Measurements from ENCODE around the gene GRK5.
A peak's percentile ranks its signal among the peaks of the same experiment; 100 is the strongest.

The GRK5 gene

DNA sequence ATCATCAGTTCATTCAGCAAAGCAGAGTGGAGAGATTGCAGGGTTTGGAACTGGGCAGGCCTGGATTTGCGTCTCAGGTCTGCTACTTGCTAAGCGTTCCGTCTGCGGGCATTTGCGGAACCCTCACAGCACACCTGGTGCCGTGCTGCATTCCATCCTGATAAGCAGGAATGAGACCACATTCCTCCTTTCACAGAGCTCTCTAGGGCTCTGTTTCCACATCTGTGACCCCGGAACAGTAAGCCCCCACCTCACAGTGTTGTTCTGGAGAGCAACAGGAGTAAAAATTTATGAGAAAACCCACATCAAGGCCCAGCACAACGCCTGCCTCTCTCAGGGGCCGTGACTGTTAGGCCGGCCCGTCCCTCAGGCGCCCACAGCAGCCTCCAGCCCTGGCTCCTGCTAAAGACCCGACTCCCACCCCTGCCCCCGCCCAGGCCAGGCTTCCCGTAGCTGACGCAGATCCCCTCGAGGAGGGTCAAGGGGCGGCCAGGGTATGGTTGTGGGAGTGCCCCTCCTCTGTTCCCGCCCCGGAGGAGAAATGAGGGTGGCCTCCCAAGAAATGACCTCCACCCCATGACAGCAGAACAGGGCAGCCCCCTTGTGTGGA lies 206.2 kb downstream of the GRK5 start:
- no peaks in the 10 kb centered on the region for H3K79me2 ChIP-seq (ENCODE audit: control insufficient read depth, insufficient read depth, low read length)
- peak; percentile 86 for DNase-seq
- peak overlapping the region; percentile 64 for H3K27ac ChIP-seq (ENCODE audit: low read depth, low read length)
- no peak overlapping the region for H2BK120ac ChIP-seq (ENCODE audit: low read depth, low read length)
- no CpG with 5 or more reads among the region's 20 CpGs for WGBS (ENCODE audit: extremely low coverage, insufficient coverage, low lambda C conversion rate)
- no peak overlapping the region for H4K8ac ChIP-seq (ENCODE audit: low read depth, low read length)
- H3K4ac ChIP-seq (ENCODE audit: low read depth, low read length) = no peak overlapping the region
- no peak overlapping the region for H2AK5ac ChIP-seq (ENCODE audit: low read length)
- no peaks in the 10 kb centered on the region for H3K79me1 ChIP-seq (ENCODE audit: low read length)
- H3K9ac ChIP-seq (ENCODE audit: low read length) = no peak overlapping the region
- H4K5ac ChIP-seq (ENCODE audit: low read length) = peak overlapping the region; percentile 3
- H3K56ac ChIP-seq (ENCODE audit: low read length) = peak overlapping the region; percentile 70
- no peak overlapping the region for H3K4me2 ChIP-seq (ENCODE audit: low read length)
- H3K23ac ChIP-seq (ENCODE audit: low read length) = peak overlapping the region; percentile 66
- no peak overlapping the region for H3K4me3 ChIP-seq (ENCODE audit: low read length)
- peaks cover 7% of the 10 kb centered on the region for H3K4me1 ChIP-seq (ENCODE audit: control insufficient read depth, low read depth, low read length)
- no peaks in the 10 kb centered on the region for H3K36me3 ChIP-seq (ENCODE audit: control insufficient read depth, insufficient read depth, low read length)
- peak overlapping the region; percentile 20 for H2BK5ac ChIP-seq (ENCODE audit: low read length)
- no peaks in the 10 kb centered on the region for H3K27me3 ChIP-seq (ENCODE audit: insufficient read depth, low read length, poor library complexity)
- no peak overlapping the region for H2BK15ac ChIP-seq (replicated peaks; ENCODE audit: low read depth)
- H3K18ac ChIP-seq (ENCODE audit: low read length) = no peak overlapping the region

DNA sequence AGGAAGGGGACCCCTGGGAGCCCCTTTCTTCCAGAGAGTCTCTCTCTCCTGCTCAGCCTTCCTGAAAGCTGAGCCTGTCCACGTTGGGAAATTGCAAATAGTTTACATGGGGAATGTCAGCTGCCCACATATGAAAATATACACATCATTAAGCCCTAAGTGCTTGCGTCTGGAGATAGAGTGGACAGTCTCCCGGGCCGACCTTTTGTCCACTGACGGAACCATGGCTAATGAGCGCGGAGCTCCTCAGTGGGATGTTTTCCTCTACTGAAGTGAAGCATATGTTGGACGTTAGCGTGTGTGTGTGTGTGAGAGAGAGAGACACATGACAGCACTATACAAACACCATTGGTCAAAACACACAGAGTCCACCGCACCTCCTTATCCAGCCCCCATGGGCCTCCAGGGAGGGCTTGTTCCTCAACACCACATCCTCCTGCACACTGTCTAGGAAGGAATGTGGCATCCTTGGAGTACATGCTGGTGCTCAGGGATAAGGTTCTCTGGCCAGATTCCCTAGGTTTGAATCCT lies 206.8 kb downstream of the GRK5 start:
- H3K27me3 ChIP-seq (ENCODE audit: insufficient read depth, low read length, poor library complexity) = no peaks in the 10 kb centered on the region
- H3K18ac ChIP-seq (ENCODE audit: low read length) = no peak overlapping the region
- H2BK120ac ChIP-seq (ENCODE audit: low read depth, low read length) = no peak overlapping the region
- H3K4me1 ChIP-seq (ENCODE audit: control insufficient read depth, low read depth, low read length) = peaks cover 7% of the 10 kb centered on the region
- H3K4me2 ChIP-seq (ENCODE audit: low read length) = no peak overlapping the region
- H3K9ac ChIP-seq (ENCODE audit: low read length) = no peak overlapping the region
- no peak overlapping the region for H4K8ac ChIP-seq (ENCODE audit: low read depth, low read length)
- no peak overlapping the region for H3K27ac ChIP-seq (ENCODE audit: low read depth, low read length)
- H4K5ac ChIP-seq (ENCODE audit: low read length) = no peak overlapping the region
- no peak overlapping the region for H3K56ac ChIP-seq (ENCODE audit: low read length)
- H3K4ac ChIP-seq (ENCODE audit: low read depth, low read length) = no peak overlapping the region
- DNase-seq = no peak
- H3K79me1 ChIP-seq (ENCODE audit: low read length) = no peaks in the 10 kb centered on the region
- H3K4me3 ChIP-seq (ENCODE audit: low read length) = no peak overlapping the region
- no peak overlapping the region for H2AK5ac ChIP-seq (ENCODE audit: low read length)
- no peak overlapping the region for H2BK5ac ChIP-seq (ENCODE audit: low read length)
- no peaks in the 10 kb centered on the region for H3K36me3 ChIP-seq (ENCODE audit: control insufficient read depth, insufficient read depth, low read length)
- no peak overlapping the region for H3K23ac ChIP-seq (ENCODE audit: low read length)
- H2BK15ac ChIP-seq (replicated peaks; ENCODE audit: low read depth) = no peak overlapping the region
- no peaks in the 10 kb centered on the region for H3K79me2 ChIP-seq (ENCODE audit: control insufficient read depth, insufficient read depth, low read length)
- no CpG with 5 or more reads among the region's 10 CpGs for WGBS (ENCODE audit: extremely low coverage, insufficient coverage, low lambda C conversion rate)

GRCh38 chr10:119415121-119415520 lies 207.8 kb downstream of the GRK5 start:
- Histone ChIP-seq H3K79me2 (ENCODE audit: control insufficient read depth, insufficient read depth, low read length) (no peaks in the 10 kb centered on the region), H3K4me2 (ENCODE audit: low read length) (no peak overlapping the region), H3K36me3 (ENCODE audit: control insufficient read depth, insufficient read depth, low read length) (no peaks in the 10 kb centered on the region), H3K9ac (ENCODE audit: low read length) (no peak overlapping the region), H3K27ac (ENCODE audit: low read depth, low read length) (no peak overlapping the region), H4K8ac (ENCODE audit: low read depth, low read length) (no peak overlapping the region), H3K4me1 (ENCODE audit: control insufficient read depth, low read depth, low read length) (peaks cover 7% of the 10 kb centered on the region), H3K18ac (ENCODE audit: low read length) (no peak overlapping the region), H2AK5ac (ENCODE audit: low read length) (no peak overlapping the region), H3K23ac (ENCODE audit: low read length) (no peak overlapping the region), H3K4ac (ENCODE audit: low read depth, low read length) (no peak overlapping the region), H3K4me3 (ENCODE audit: low read length) (no peak overlapping the region), H4K5ac (ENCODE audit: low read length) (no peak overlapping the region), H2BK5ac (ENCODE audit: low read length) (no peak overlapping the region), H2BK15ac (replicated peaks; ENCODE audit: low read depth) (no peak overlapping the region), H3K27me3 (ENCODE audit: insufficient read depth, low read length, poor library complexity) (no peaks in the 10 kb centered on the region), H2BK120ac (ENCODE audit: low read depth, low read length) (no peak overlapping the region), H3K56ac (ENCODE audit: low read length) (no peak overlapping the region), H3K79me1 (ENCODE audit: low read length) (no peaks in the 10 kb centered on the region)
- WGBS (ENCODE audit: extremely low coverage, insufficient coverage, low lambda C conversion rate) = no CpG with 5 or more reads among the region's 6 CpGs
- no peak for DNase-seq

GRCh38 chr10:119415536-119416503 lies 208.4 kb downstream of the GRK5 start:
- Histone ChIP-seq H3K36me3 (ENCODE audit: control insufficient read depth, insufficient read depth, low read length) (no peaks in the 10 kb centered on the region), H4K8ac (ENCODE audit: low read depth, low read length) (no peak overlapping the region), H3K56ac (ENCODE audit: low read length) (no peak overlapping the region), H3K4ac (ENCODE audit: low read depth, low read length) (no peak overlapping the region), H3K79me2 (ENCODE audit: control insufficient read depth, insufficient read depth, low read length) (no peaks in the 10 kb centered on the region), H3K9ac (ENCODE audit: low read length) (no peak overlapping the region), H3K27me3 (ENCODE audit: insufficient read depth, low read length, poor library complexity) (no peaks in the 10 kb centered on the region), H4K5ac (ENCODE audit: low read length) (no peak overlapping the region), H2BK120ac (ENCODE audit: low read depth, low read length) (no peak overlapping the region), H3K18ac (ENCODE audit: low read length) (no peak overlapping the region), H3K23ac (ENCODE audit: low read length) (no peak overlapping the region), H2AK5ac (ENCODE audit: low read length) (no peak overlapping the region), H3K79me1 (ENCODE audit: low read length) (no peaks in the 10 kb centered on the region), H3K4me3 (ENCODE audit: low read length) (no peak overlapping the region), H2BK15ac (replicated peaks; ENCODE audit: low read depth) (no peak overlapping the region), H3K27ac (ENCODE audit: low read depth, low read length) (no peak overlapping the region), H3K4me2 (ENCODE audit: low read length) (no peak overlapping the region), H2BK5ac (ENCODE audit: low read length) (no peak overlapping the region), H3K4me1 (ENCODE audit: control insufficient read depth, low read depth, low read length) (peaks cover 7% of the 10 kb centered on the region)
- no peak for DNase-seq
- WGBS (ENCODE audit: extremely low coverage, insufficient coverage, low lambda C conversion rate) = no CpG with 5 or more reads among the region's 21 CpGs

- H3K23ac ChIP-seq (ENCODE audit: low read length) = no peak overlapping the region
- no peak overlapping the region for H4K8ac ChIP-seq (ENCODE audit: low read depth, low read length)
- no peaks in the 10 kb centered on the region for H3K27me3 ChIP-seq (ENCODE audit: insufficient read depth, low read length, poor library complexity)
- no peak overlapping the region for H3K4me2 ChIP-seq (ENCODE audit: low read length)
- peaks cover 7% of the 10 kb centered on the region for H3K4me1 ChIP-seq (ENCODE audit: control insufficient read depth, low read depth, low read length)
- DNase-seq = peak; percentile 70
- no peak overlapping the region for H3K18ac ChIP-seq (ENCODE audit: low read length)
- H3K56ac ChIP-seq (ENCODE audit: low read length) = peak overlapping the region; percentile 0
- H4K5ac ChIP-seq (ENCODE audit: low read length) = no peak overlapping the region
- no peak overlapping the region for H2BK120ac ChIP-seq (ENCODE audit: low read depth, low read length)
- no peak overlapping the region for H2BK15ac ChIP-seq (replicated peaks; ENCODE audit: low read depth)
- no peaks in the 10 kb centered on the region for H3K79me1 ChIP-seq (ENCODE audit: low read length)
- H3K27ac ChIP-seq (ENCODE audit: low read depth, low read length) = no peak overlapping the region
- WGBS (ENCODE audit: extremely low coverage, insufficient coverage, low lambda C conversion rate) = no CpG with 5 or more reads among the region's 10 CpGs
- H3K4ac ChIP-seq (ENCODE audit: low read depth, low read length) = no peak overlapping the region
- H3K36me3 ChIP-seq (ENCODE audit: control insufficient read depth, insufficient read depth, low read length) = no peaks in the 10 kb centered on the region
- no peaks in the 10 kb centered on the region for H3K79me2 ChIP-seq (ENCODE audit: control insufficient read depth, insufficient read depth, low read length)
- no peak overlapping the region for H2BK5ac ChIP-seq (ENCODE audit: low read length)
- H2AK5ac ChIP-seq (ENCODE audit: low read length) = no peak overlapping the region
- H3K4me3 ChIP-seq (ENCODE audit: low read length) = no peak overlapping the region
- no peak overlapping the region for H3K9ac ChIP-seq (ENCODE audit: low read length)
Observed at GRCh38 chr10:119416855-119417254, 209.5 kb downstream of the GRK5 start.

All from mesendoderm (in vitro differentiated cells).